ENCODE results near the gene TTC12. TPM values are rescaled to one million over a fixed set of nuclear protein-coding genes. Genes with fewer than 3 reads are reported as not detected.

The TTC12 gene
- total and polyA plus RNA-seq, 2 of the 8 experiments (the other 6 are each of a cell fraction or from before 2014, with no cell fraction given), result 4.7 to 9.0 TPM

DNA sequence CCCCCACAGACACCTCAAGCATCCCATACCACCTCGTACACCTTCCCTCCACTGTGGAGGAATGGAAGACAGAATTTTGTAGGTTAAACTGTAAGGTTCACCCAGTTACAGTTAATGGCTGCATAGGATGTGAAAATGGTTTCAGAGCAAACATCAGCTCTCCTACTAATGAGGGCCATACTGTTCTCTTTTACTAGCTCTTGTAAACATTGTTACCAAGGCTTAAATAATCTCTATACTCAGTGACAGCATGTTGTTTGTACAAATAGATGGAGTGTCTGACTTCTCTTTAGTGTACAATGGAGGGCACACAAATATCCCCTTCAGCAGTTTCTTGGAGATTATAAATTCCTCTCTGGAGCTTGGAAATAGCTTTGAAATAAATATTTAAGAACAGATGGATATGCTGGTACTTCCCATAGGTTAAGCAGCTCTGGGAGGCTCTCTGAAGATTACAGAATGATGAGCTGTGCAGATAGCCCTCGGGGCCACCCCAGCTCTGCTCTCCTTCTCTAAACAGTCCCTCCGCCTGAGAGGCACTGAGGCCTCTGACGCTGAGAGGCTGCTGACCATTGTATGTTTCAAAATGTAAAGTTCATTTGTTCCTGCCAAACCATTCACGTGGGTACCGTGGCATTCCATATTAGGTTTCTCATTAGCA, 25.7 kb downstream of the TTC12 start:
- no peak for DNase-seq (ENCODE audit: low read depth in 1 of 2, low spot score in 2 of 2)
- no peak overlapping the region for H3K4me3 ChIP-seq (ENCODE audit: extremely low read depth in 1 of 4, insufficient read depth in 2 of 4, low read depth in 3 of 4, low read length in 4 of 4)
- TF ChIP-seq RFX5 (IDR thresholded peaks at IDR 0.05; ENCODE audit: borderline replicate concordance, low read depth, low read length), result no peak
- TF ChIP-seq HDAC6 (IDR thresholded peaks at IDR 0.05; ENCODE audit: low read depth, low read length), result no peak
- no peak for TF ChIP-seq CEBPB (IDR thresholded peaks at IDR 0.05; ENCODE audit: low read depth, low read length)
- no peak for TF ChIP-seq BCL11A (IDR thresholded peaks at IDR 0.05; ENCODE audit: low read depth in 2 of 2, low read length in 2 of 2)
- TF ChIP-seq SP1 (IDR thresholded peaks at IDR 0.05; ENCODE audit: low read depth, low read length), result no peak
- no peak for TF ChIP-seq CTBP2 (IDR thresholded peaks at IDR 0.05; ENCODE audit: borderline replicate concordance, insufficient read depth, insufficient read length, low read length)
- no peak for TF ChIP-seq GTF2F1 (IDR thresholded peaks at IDR 0.05; ENCODE audit: borderline replicate concordance, low read depth, low read length)
- no peak for TF ChIP-seq SP4 (IDR thresholded peaks at IDR 0.05; ENCODE audit: low read length)
- no peak for TF ChIP-seq FOSL1 (IDR thresholded peaks at IDR 0.05; ENCODE audit: insufficient read depth, low read depth, low read length)
- TF ChIP-seq SIRT6 (IDR thresholded peaks at IDR 0.05; ENCODE audit: low read length), result no peak
- TF ChIP-seq, protein P1, sequence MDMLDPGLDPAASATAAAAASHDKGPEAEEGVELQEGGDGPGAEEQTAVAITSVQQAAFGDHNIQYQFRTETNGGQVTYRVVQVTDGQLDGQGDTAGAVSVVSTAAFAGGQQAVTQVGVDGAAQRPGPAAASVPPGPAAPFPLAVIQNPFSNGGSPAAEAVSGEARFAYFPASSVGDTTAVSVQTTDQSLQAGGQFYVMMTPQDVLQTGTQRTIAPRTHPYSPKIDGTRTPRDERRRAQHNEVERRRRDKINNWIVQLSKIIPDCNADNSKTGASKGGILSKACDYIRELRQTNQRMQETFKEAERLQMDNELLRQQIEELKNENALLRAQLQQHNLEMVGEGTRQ (IDR thresholded peaks at IDR 0.05; ENCODE audit: low read length), result no peak
- no peak for TF ChIP-seq CHD1 (IDR thresholded peaks at IDR 0.05; ENCODE audit: low read depth, low read length)
- H2BK120ac ChIP-seq (replicated peaks; ENCODE audit: low read depth, low read length), result no peak overlapping the region
- H4K20me1 ChIP-seq (replicated peaks in 1 of 2; ENCODE audit: control insufficient read depth in 1 of 2, insufficient read depth in 2 of 2, low read length in 2 of 2), result peaks cover 0 to 1% of the 10 kb centered on the region in 2 experiments
- 81% methylated on average over 6 of the region's 6 CpGs; no CpG with 5 or more reads in 1 of the 2 experiments for WGBS, 2 experiments (ENCODE audit: extremely low coverage in 1 of 2, insufficient coverage in 1 of 2, insufficient read length in 1 of 2, insufficient replicate concordance in 2 of 2, low coverage in 1 of 2, low lambda C conversion rate in 2 of 2, missing lambda C conversion rate in 1 of 2)
- no peak overlapping the region for H3K9ac ChIP-seq (replicated peaks in 1 of 4; ENCODE audit: extremely low read depth in 1 of 4, low read depth in 3 of 4, low read length in 3 of 4)
- no peaks in the 10 kb centered on the region for H3K79me2 ChIP-seq (ENCODE audit: control insufficient read depth in 1 of 2, insufficient read depth in 2 of 2, low read length in 2 of 2)
- no peak overlapping the region for H2BK5ac ChIP-seq (ENCODE audit: low read depth, low read length)
- POLR2A ChIA-PET (ENCODE audit: partially characterized antibody), result no interaction called here
- H2BK20ac ChIP-seq (ENCODE audit: low read length), result no peak overlapping the region
- H2BK12ac ChIP-seq (ENCODE audit: low read depth, low read length), result no peak overlapping the region
- H3K36me3 ChIP-seq (ENCODE audit: control insufficient read depth in 2 of 4, insufficient read depth in 4 of 4, low read length in 3 of 4), result peaks cover 0 to 7% (median 1%) of the 10 kb centered on the region in 4 experiments; a peak in 2 of 8 replicates
- no peak overlapping the region for H3K14ac ChIP-seq (ENCODE audit: insufficient read length)
- H3K9me3 ChIP-seq (ENCODE audit: insufficient read depth in 2 of 2, low read depth in 1 of 2, low read length in 1 of 2), result no peaks in the 10 kb centered on the region
- H4K91ac ChIP-seq (replicated peaks; ENCODE audit: insufficient read length, low read length), result no peak overlapping the region
- H3K79me1 ChIP-seq (ENCODE audit: low read depth, low read length), result no peaks in the 10 kb centered on the region
- no peak overlapping the region for H3K18ac ChIP-seq (ENCODE audit: extremely low read depth, low read length)
- H3K4me1 ChIP-seq (replicated peaks in 1 of 4; ENCODE audit: control insufficient read depth in 3 of 4, insufficient read depth in 4 of 4, low read length in 3 of 4), result no peaks in the 10 kb centered on the region
- no peak overlapping the region; the same call in 1 of the 2 replicates for H4K8ac ChIP-seq (ENCODE audit: extremely low read depth, insufficient read depth, low read length)
- no peak overlapping the region for H2BK15ac ChIP-seq (ENCODE audit: low read length)
- no peak overlapping the region for H3K4ac ChIP-seq (replicated peaks; ENCODE audit: insufficient read length, low read depth, low read length)
- no peak overlapping the region for H3K27ac ChIP-seq (ENCODE audit: low read depth, low read length)
- H2AFZ ChIP-seq (ENCODE audit: low read length), result no peak overlapping the region
- no peak overlapping the region for H3K23ac ChIP-seq (ENCODE audit: insufficient read length)
- H3K27me3 ChIP-seq (replicated peaks in 1 of 4; ENCODE audit: control insufficient read depth in 3 of 4, extremely low read depth in 1 of 4, insufficient read depth in 3 of 4, low read length in 3 of 4), result no peaks in the 10 kb centered on the region
- no peak overlapping the region for H2AK5ac ChIP-seq (ENCODE audit: low read depth, low read length)
- no peak overlapping the region for H4K5ac ChIP-seq (ENCODE audit: insufficient read length, low read depth, low read length)
- CTCF ChIA-PET (ENCODE audit: partially characterized antibody), result interaction anchor here (0.6 to 1.7 kb wide), 8 partner anchors 9 to 193 kb away, joined by 3 to 7 read pairs (median 4); no protein-coding TSS in a partner anchor
- H3K56ac ChIP-seq (replicated peaks; ENCODE audit: insufficient read length, low read depth, low read length), result no peak overlapping the region
- FAIRE-seq, result no peak
- H3K23me2 ChIP-seq (ENCODE audit: low read depth, low read length), result no peaks in the 10 kb centered on the region; the same call in 1 of the 2 replicates
- no peak overlapping the region for H3K4me2 ChIP-seq (ENCODE audit: insufficient read depth in 1 of 2, low read depth in 2 of 2, low read length in 2 of 2)
